GM12891 (cell line): ENCODE data around the gene SH3TC1.

Experiments
- PAX5 ChIP-seq: IDR thresholded peaks from 2 replicates; pipeline ENCODE4 v1.6.1; 2011; ENCODE audit warnings: low read length, moderate library complexity, mild to moderate bottlenecking; ENCODE audit not compliant: insufficient read depth, severe bottlenecking
- POLR2A ChIP-seq: IDR thresholded peaks from 2 replicates; pipeline ENCODE4 v1.6.1; 2011; ENCODE audit warnings: low read depth, low read length, control low read depth
- POLR2AphosphoS5 ChIP-seq: IDR thresholded peaks from 2 replicates; pipeline ENCODE4 v1.6.1; 2011; ENCODE audit warnings: low read depth, low read length, control low read depth
- POU2F2 ChIP-seq: IDR thresholded peaks from 2 replicates; pipeline ENCODE4 v1.6.1; 2011; ENCODE audit warnings: low read depth, mild to moderate bottlenecking, control low read depth, low read length, moderate library complexity
- TAF1 ChIP-seq: IDR thresholded peaks from 2 replicates; pipeline ENCODE4 v1.6.1; 2011; ENCODE audit warnings: low read depth, low read length, control low read depth

DNA sequence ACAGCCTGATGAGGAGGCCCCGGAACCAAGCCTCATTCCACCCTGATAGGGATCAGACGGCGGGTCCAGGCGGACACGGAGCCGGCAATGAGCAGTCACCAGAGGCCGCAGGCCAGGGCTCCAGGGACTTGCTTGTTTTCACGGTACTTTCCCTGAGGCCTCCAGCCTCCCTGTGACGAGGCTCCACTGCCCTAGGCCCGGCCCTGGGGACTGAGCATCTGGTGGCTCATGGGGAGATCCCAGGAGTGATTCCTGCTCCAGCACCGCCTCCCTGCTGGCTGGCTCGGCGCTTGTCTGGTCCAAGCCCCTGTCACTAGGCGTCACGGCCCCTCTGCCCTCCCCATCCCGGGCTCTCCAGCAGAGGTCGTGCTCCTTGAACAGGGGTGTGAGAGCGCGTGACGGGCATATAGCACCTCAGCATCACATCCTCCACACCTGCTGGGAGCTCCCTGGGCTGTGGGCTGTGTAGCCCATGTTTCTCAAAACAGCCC is 84.6 kb downstream of the SH3TC1 start:
- TF ChIP-seq POLR2A = no peak
- no peak for TF ChIP-seq TAF1
- no peak for TF ChIP-seq POLR2AphosphoS5
- no peak for TF ChIP-seq PAX5
- no peak for TF ChIP-seq POU2F2
